IMR-90 (cell line): ENCODE data around the gene GTF3C4. TPM values are rescaled to one million over a fixed set of nuclear protein-coding genes. Genes with fewer than 3 reads are reported as not detected.

Experiments used
- ATAC-seq: fragments of 200-7000 bp; cut with Tn5 transposase; 2 replicates; pipeline ENCODE4 v1.9.1; 2020; ENCODE audit warnings: low read depth, mild to moderate bottlenecking, moderate library complexity
- BruUV-seq: library from RNA; stranded (reverse); fragments of 400-500 nt; replicated peaks from 2 replicates; lab custom pipeline; 2021; lab: Mats Ljungman, UMichigan
- CTCF ChIA-PET: fragments of 300-600 bp; formaldehyde crosslinking; extraction: SDS; loops from one replicate; lab custom pipeline; 2021; ENCODE audit warnings: antibody characterized with exemption; lab: Yijun Ruan, JAX
- POLR2A ChIA-PET: fragments of 300-600 bp; sonication (Branson Sonifier 250); formaldehyde crosslinking; loops from one replicate; lab custom pipeline; 2022; ENCODE audit warnings: antibody characterized with exemption; ENCODE audit not compliant: unreplicated experiment; lab: Charles Lee
- DNase-seq: peaks from one replicate; pipeline ENCODE4 v3.0.0; 2013
- H2AFZ ChIP-seq: replicated peaks from 2 replicates; pipeline ENCODE3; 2013; ENCODE audit warnings: low read length, mild to moderate bottlenecking; ENCODE audit not compliant: poor library complexity
- H2AK5ac ChIP-seq: 2 replicates; pipeline ENCODE4 v1.6.1; 2013; ENCODE audit warnings: low read depth, low read length, inconsistent platforms
- H2AK9ac ChIP-seq: replicated peaks from 2 replicates; pipeline ENCODE3; 2013; ENCODE audit warnings: mild to moderate bottlenecking, low read depth, low read length, moderate library complexity; ENCODE audit not compliant: poor library complexity
- H2BK120ac ChIP-seq: 2 replicates; pipeline ENCODE4 v1.6.1; 2013; ENCODE audit warnings: low read depth, low read length, inconsistent platforms
- H2BK15ac ChIP-seq: 3 replicates; pipeline ENCODE4 v1.6.1; 2013; ENCODE audit warnings: low read depth, low read length, inconsistent platforms
- H2BK20ac ChIP-seq: 2 replicates; pipeline ENCODE4 v1.6.1; 2013; ENCODE audit warnings: low read depth, mild to moderate bottlenecking, inconsistent platforms, low read length, moderate library complexity
- H2BK5ac ChIP-seq: 2 replicates; pipeline ENCODE4 v1.6.1; 2013; ENCODE audit warnings: mild to moderate bottlenecking, low read depth, low read length, inconsistent platforms; ENCODE audit not compliant: poor library complexity, severe bottlenecking
- H3K14ac ChIP-seq: replicated peaks from 2 replicates; pipeline ENCODE4 v1.6.1; 2013; ENCODE audit warnings: low read depth, low read length, inconsistent platforms
- H3K18ac ChIP-seq: 2 replicates; pipeline ENCODE4 v1.6.1; 2013; ENCODE audit warnings: low read depth, low read length, control low read depth
- H3K23ac ChIP-seq: 2 replicates; pipeline ENCODE4 v1.6.1; 2013; ENCODE audit warnings: low read depth, low read length, inconsistent platforms
- H3K27ac ChIP-seq: 2 replicates; pipeline ENCODE4 v1.5.1; 2013; ENCODE audit warnings: mild to moderate bottlenecking, control low read depth, low read length; ENCODE audit not compliant: insufficient read depth
- H3K27me3 ChIP-seq: 2 replicates; pipeline ENCODE4 v1.6.1; 2013; ENCODE audit warnings: low read length; ENCODE audit not compliant: control insufficient read depth, insufficient read depth
- H3K36me3 ChIP-seq: 2 replicates; pipeline ENCODE4 v1.6.1; 2013; ENCODE audit warnings: low read length, mixed read lengths; ENCODE audit not compliant: control insufficient read depth, insufficient read depth
- H3K4ac ChIP-seq: 2 replicates; pipeline ENCODE4 v1.6.1; 2013; ENCODE audit warnings: low read depth, low read length, inconsistent platforms
- H3K4me1 ChIP-seq: 2 replicates; pipeline ENCODE4 v1.6.1; 2013; ENCODE audit warnings: low read length, mixed read lengths; ENCODE audit not compliant: control insufficient read depth, insufficient read depth
- H3K4me2 ChIP-seq: 2 replicates; pipeline ENCODE4 v1.6.1; 2013; ENCODE audit warnings: low read depth, mild to moderate bottlenecking, control low read depth, low read length, moderate library complexity
- H3K4me3 ChIP-seq: 2 replicates; pipeline ENCODE4 v1.5.1; 2013; ENCODE audit warnings: low read depth, mild to moderate bottlenecking, control low read depth, low read length, moderate library complexity; ENCODE audit not compliant: insufficient read depth
- H3K56ac ChIP-seq: 2 replicates; pipeline ENCODE4 v1.6.1; 2013; ENCODE audit warnings: low read length, inconsistent platforms; ENCODE audit not compliant: insufficient read depth; ENCODE audit errors: extremely low read depth
- H3K79me1 ChIP-seq, 2 experiments: 2 replicates each; pipeline ENCODE4 v1.6.1; 2013; ENCODE audit warnings: low read length in 2 of 2, inconsistent platforms in 1 of 2, low read depth in 1 of 2
- H3K9ac ChIP-seq: 2 replicates; pipeline ENCODE4 v1.6.1; 2013; ENCODE audit warnings: low read depth, low read length, control low read depth
- H3K9me1 ChIP-seq: 2 replicates; pipeline ENCODE4 v1.6.1; 2013; ENCODE audit warnings: low read length, inconsistent platforms; ENCODE audit not compliant: insufficient read depth
- H3K9me3 ChIP-seq: 2 replicates; pipeline ENCODE4 v1.6.1; 2013; ENCODE audit warnings: low read length; ENCODE audit not compliant: control insufficient read depth, insufficient read depth
- H4K20me1 ChIP-seq: 2 replicates; pipeline ENCODE4 v1.6.1; 2013; ENCODE audit warnings: low read length, inconsistent platforms; ENCODE audit not compliant: insufficient read depth
- H4K5ac ChIP-seq: 2 replicates; pipeline ENCODE4 v1.6.1; 2013; ENCODE audit warnings: mild to moderate bottlenecking, low read depth, low read length, control low read depth
- H4K8ac ChIP-seq, 2 experiments: 2 replicates each; pipeline ENCODE4 v1.6.1; 2013; ENCODE audit warnings: low read depth in 2 of 2, low read length in 2 of 2, control low read depth in 1 of 2, inconsistent platforms in 1 of 2
- H4K91ac ChIP-seq: 2 replicates; pipeline ENCODE4 v1.6.1; 2013; ENCODE audit warnings: low read depth, low read length, inconsistent platforms; ENCODE audit not compliant: insufficient read depth
- BHLHE40 ChIP-seq: fragments of 150-350 bp; IDR thresholded peaks from 2 replicates; pipeline ENCODE4 v1.6.1; 2016; ENCODE audit warnings: mild to moderate bottlenecking, low read depth, low read length
- CEBPB ChIP-seq: IDR thresholded peaks from 2 replicates; pipeline ENCODE4 v1.6.1; 2012; ENCODE audit warnings: low read depth, low read length, improper control_type of control experiment
- CHD1 ChIP-seq: IDR thresholded peaks from 2 replicates; pipeline ENCODE4 v1.6.1; 2012; ENCODE audit warnings: low read depth, low read length, improper control_type of control experiment
- CTCF ChIP-seq: conservative IDR thresholded peaks from 2 replicates; pipeline ENCODE4 v1.5.1; 2012; ENCODE audit warnings: mild to moderate bottlenecking, low read depth, low read length, improper control_type of control experiment
- ELK1 ChIP-seq: fragments of 150-350 bp; IDR thresholded peaks from 2 replicates; pipeline ENCODE4 v1.6.1; 2016; ENCODE audit warnings: low read depth, mild to moderate bottlenecking, low read length, moderate library complexity, borderline replicate concordance
- FOS ChIP-seq: fragments of 150-350 bp; IDR thresholded peaks from 2 replicates; pipeline ENCODE4 v1.6.1; 2016; ENCODE audit warnings: low read depth, low read length
- MAFK ChIP-seq: IDR thresholded peaks from 2 replicates; pipeline ENCODE4 v1.6.1; 2012; ENCODE audit warnings: low read depth, low read length, improper control_type of control experiment
- MAZ ChIP-seq: IDR thresholded peaks from 2 replicates; pipeline ENCODE4 v1.6.1; 2012; ENCODE audit warnings: low read depth, mild to moderate bottlenecking, low read length, improper control_type of control experiment, moderate library complexity, borderline replicate concordance
- MXI1 ChIP-seq: IDR thresholded peaks from 2 replicates; pipeline ENCODE4 v1.6.1; 2012; ENCODE audit warnings: low read depth, mild to moderate bottlenecking, low read length, moderate library complexity, borderline replicate concordance
- POLR2A ChIP-seq: IDR thresholded peaks from 2 replicates; pipeline ENCODE4 v1.6.1; 2012; ENCODE audit warnings: mild to moderate bottlenecking, low read depth, low read length
- RAD21 ChIP-seq: IDR thresholded peaks from 2 replicates; pipeline ENCODE4 v1.6.1; 2012; ENCODE audit warnings: low read length, improper control_type of control experiment
- RCOR1 ChIP-seq: IDR thresholded peaks from 2 replicates; pipeline ENCODE4 v1.6.1; 2012; ENCODE audit warnings: mild to moderate bottlenecking, low read length, improper control_type of control experiment; ENCODE audit not compliant: insufficient replicate concordance
- USF2 ChIP-seq: fragments of 150-350 bp; IDR thresholded peaks from 2 replicates; pipeline ENCODE4 v1.6.1; 2017; ENCODE audit warnings: mild to moderate bottlenecking, antibody characterized with exemption, low read length, low read depth
- dilution Hi-C: fragments of 300-500 bp; cut with HindIII; formaldehyde crosslinking; loops from one replicate; pipeline ENCODE4 v1.14.3; 2018; ENCODE audit warnings: low sequenced_read_pairs; ENCODE audit not compliant: unreplicated experiment
- in situ Hi-C: fragments of 300-500 bp; cut with MboI; formaldehyde crosslinking; loops from 3 replicates; pipeline ENCODE4 v1.14.3; 2019; ENCODE audit warnings: low sequenced_read_pairs, inconsistent platforms, mixed read lengths
- intact Hi-C: fragments of 100-400 bp; cut with micrococcal nuclease; formaldehyde crosslinking; loops from 2 replicates; pipeline ENCODE4 v1.10.0; 2022
- polyA plus RNA-seq, 3 experiments: library from polyadenylated mRNA; depleted of rRNA; stranded (reverse); fragments of >200 nt; gene quantifications; 2 replicates each; pipeline ENCODE4 v1.2.3, GENCODE V29; 2012; ENCODE audit warnings: low replicate concordance in 1 of 3
- total RNA-seq: library from RNA; depleted of rRNA; stranded (reverse); fragments of >200 nt; gene quantifications from 2 replicates; pipeline ENCODE4 v1.2.3, GENCODE V29; 2012

The GTF3C4 gene
- total and polyA plus RNA-seq, 2 of the 4 experiments (the other 2 are of a cell fraction) = 4.7 to 16.5 TPM

- Histone ChIP-seq H2BK15ac (no peak overlapping the region), H3K4me2 (no peak overlapping the region), H3K36me3 (no peaks in the 10 kb centered on the region), H2BK120ac (no peak overlapping the region), H2AK9ac (no peak overlapping the region), H2AFZ (no peak overlapping the region), H3K4me3 (no peak overlapping the region), H4K8ac (no peak overlapping the region), H2BK20ac (no peak overlapping the region), H3K4ac (no peak overlapping the region), H3K4me1 (no peaks in the 10 kb centered on the region), H3K18ac (no peak overlapping the region), H2BK5ac (no peak overlapping the region), H3K23ac (no peak overlapping the region), H3K27ac (no peak overlapping the region), H3K9me1 (no peaks in the 10 kb centered on the region), H3K9me3 (peaks cover 4% of the 10 kb centered on the region), H4K20me1 (no peaks in the 10 kb centered on the region), H3K56ac (no peak overlapping the region), H3K79me1 (no peaks in the 10 kb centered on the region; a peak in 1 of 4 replicates), H3K27me3 (no peaks in the 10 kb centered on the region), H4K5ac (no peak overlapping the region), H2AK5ac (no peak overlapping the region), H3K14ac (no peak overlapping the region), H4K91ac (no peak overlapping the region), H3K9ac (no peak overlapping the region)
- dilution Hi-C loops = no loop called here
- in situ Hi-C loops = no loop called here
- BruUV-seq = no TSS peak
- intact Hi-C loops = no loop called here
- DNase-seq = no peak
- POLR2A ChIA-PET = no interaction called here
- TF ChIP-seq RAD21 (no peak), MAZ (no peak), BHLHE40 (no peak), MXI1 (no peak), FOS (no peak), POLR2A (no peak), RCOR1 (no peak), CEBPB (no peak), ELK1 (no peak), MAFK (no peak), CTCF (no peak), USF2 (no peak), CHD1 (no peak)
- CTCF ChIA-PET = no interaction called here
- no peak for ATAC-seq
Measured at GRCh38 chr9:132697230-132697629, 27.0 kb downstream of the GTF3C4 start.
